Hematopoietic multipotent progenitor cell treated with erythropoietin and hydrocortisone succinate and interleukin-3 and kit ligand, for 15 days (in vitro differentiated cells): Measurements from ENCODE around the gene CASP5.
"Not testable (repeated sequence)": the region's sequence is repeated elsewhere in the genome, so short reads cannot be mapped to it uniquely, and the experiment has no call there.

Source experiments
- DNase-seq: peaks from one replicate; pipeline ENCODE4 v3.0.0-alpha.2; 2015; ENCODE audit warnings: low spot score

Gene CASP5

DNA sequence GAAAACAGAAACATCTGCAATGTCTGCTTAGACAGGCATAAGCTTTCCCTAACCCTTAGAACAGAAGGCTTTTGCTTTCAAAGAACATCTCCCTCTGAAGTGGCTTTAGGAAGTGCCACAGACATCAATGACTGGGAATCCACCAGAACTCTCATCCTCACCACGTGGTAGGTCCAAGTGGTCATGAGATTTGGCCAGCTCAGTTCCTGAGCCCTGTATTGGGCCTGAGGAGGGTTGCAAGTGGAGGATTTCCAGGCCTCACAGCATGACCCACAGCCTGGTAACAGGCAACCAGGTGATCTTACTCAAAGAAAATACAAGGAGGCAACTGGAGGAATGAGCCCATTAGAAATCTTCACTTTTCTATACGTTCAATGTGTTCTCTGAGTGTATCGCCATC, 10.4 kb upstream of the CASP5 start:
- no peak for DNase-seq

DNA sequence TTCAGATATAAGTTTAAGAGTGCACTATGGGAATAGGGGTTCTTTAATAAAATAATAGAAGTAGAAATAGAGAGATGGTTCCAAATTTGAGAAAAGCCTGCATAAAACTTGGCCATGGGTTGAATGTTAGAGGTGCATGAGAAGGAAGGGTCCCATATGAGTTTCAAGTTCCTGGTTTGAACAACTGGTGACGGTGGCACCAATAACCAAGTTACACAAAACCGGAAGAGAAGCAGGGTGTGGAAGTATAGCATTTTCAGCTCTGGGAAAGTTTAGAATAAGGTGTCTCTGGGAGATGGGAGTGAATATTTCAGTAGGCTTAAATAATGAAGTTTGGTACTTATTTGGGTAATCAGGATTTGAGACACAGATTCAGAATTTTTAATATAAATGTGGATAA, 9.5 kb upstream of the CASP5 start:
- no peak for DNase-seq

DNA sequence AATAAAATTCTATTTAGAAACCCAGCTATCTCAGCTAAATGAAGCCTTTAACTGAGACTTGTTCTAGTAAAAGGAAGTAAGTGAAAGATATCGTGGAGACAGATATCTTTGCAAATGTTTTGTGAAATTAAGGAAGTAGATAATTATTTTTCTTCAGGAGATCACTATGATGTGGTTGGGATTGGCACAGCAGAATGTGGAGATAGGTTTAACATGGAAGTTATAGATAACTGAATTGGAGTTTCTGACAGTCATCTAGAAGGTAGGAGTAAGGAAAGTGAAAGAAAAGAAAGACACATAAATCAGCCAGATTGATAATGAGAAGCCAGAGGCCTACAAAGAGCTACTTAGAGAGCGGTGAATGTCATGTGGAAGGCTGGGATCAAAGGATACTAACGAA, 4.7 kb upstream of the CASP5 start:
- DNase-seq, result no peak

- DNase-seq, result no peak
These were observed 1.4 kb upstream of the CASP5 start for GRCh38 chr11:105024394-105024793.

DNA sequence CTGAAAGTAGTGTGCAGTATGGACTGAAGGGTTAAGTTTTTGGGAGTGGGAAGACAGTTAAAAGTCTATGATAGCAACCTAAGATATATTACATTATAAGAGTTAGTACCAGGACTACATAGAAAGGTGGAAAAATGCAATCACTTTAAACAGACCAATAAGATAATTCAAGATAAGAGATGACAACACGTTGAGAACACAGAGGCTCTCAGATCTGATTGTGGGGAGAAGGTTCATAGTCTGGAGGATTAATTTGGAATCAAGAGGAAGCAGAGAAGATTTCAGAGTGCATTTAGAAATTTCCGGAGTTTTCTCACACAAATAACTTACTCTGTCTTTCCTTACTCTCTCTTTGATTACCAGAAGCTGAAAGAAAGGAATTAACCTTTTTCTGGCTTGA, 441 bp downstream of the CASP5 start:
- DNase-seq, result no peak

DNA sequence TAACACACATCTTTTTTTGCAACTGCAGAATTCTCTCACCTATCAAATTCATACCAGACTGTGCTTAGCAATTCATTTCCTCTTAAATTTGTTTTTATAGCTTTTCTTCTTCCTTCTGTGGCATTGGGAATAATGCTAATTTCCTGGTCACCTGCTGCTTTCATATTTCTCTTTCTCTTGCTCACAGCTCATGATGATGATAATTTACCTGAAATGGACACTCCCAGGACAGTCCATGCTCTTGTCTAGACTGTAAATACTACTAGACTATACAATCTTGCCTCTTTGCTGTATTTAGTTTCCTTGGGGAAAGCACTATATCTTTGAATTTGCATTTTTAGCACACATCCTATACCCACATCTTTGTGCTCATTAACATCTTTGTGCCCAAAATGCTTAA, 15.5 kb downstream of the CASP5 start:
- no peak for DNase-seq

- no peak for DNase-seq
These were observed 17.5 kb downstream of the CASP5 start for GRCh38 chr11:105005451-105005845.

DNA sequence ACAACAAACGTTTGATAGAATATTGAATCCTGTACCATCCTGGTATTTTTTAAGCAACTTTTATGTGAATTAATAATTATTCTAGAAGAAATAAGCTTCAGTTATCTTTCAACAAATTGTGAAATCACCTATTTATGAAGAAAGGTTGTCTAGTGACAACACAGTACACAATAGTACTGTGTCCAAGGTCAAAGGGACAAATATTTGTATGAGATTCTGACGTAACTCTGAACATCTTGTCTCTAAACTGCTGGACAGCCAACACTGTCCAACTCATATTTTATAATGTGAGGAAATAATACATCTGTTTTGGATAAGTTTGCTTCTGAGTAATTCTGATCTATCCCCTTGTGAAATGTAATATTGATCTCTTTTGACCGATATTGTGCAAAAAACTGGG, 18.9 kb downstream of the CASP5 start:
- DNase-seq, result no peak

DNA sequence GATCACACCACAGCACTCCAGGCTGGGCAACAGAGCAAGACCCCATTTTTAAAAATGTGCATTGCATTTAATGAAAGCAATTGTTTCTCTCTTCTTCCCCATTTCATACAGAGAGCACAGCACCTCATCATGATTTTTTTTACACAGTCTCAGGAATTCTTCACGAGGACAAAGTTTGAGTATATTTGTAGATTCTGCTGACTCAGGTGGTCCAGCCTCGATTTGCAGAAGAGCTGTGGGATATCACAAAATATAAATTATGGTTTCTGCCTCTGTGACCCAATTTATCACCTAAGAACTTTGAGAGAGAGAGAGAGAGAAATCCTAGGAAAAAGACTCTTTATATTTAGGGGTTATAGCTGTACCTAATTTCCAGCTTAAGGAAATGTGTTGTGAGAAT, 19.8 kb downstream of the CASP5 start:
- no peak for DNase-seq

DNA sequence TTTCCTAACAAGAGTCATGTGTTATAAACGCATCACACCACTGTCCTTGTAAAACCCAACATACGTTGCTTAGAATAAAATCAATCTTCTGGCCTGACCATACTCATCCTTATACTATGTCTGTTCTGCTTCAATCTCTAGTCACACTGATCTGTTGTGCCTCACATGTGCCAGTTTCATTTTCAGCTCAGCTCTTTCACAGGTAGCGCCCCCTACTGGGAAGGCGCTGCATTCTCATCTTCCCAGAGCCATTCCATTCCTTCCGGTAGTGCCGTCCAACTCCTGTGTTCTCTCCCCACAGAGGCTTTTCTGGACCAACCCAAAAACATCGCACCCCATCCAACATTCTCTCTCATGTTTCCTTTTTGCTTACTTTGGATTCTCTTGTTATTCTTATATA, 22.2 kb downstream of the CASP5 start:
- DNase-seq, result peak; percentile 10

DNA sequence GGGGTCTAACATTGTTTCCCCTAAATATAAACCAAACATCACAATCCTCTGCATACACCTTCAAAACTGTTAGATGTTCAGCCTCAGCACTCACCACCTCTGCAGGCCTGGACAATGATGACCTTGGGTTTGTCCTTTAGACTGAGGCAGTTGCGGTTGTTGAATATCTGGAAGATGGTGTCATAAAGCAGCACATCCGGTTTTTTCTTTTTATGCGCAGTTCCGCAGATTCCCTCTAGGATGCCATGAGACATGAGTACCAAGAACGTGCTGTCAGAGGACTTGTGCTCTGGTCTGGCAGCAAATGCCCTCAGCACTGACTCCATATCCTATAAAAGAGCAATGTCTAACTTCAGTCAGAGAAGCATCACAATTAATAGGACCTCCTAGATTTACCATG, 22.8 kb downstream of the CASP5 start:
- DNase-seq, result no peak

- DNase-seq, result no peak
These were observed 23.2 kb downstream of the CASP5 start for GRCh38 chr11:104999721-105000120.

DNA sequence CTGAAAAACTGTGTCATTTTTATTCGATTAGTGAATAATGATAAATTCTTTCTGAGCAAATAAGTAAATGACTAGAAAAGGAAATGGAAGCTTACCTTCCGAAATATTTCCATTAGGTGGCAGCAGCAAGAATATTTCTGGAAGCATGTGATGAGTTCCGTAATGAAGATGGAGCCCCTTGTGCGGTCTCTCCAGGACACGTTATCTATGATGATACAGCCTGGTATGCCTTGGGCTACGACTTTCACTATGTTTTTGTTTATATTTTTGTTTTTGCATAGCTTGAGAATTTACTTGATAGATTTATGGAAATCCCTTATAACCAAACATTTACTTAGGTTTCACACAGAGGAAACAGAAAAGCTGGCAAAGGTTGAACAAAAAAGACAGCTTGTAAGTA, 25.7 kb downstream of the CASP5 start:
- no peak for DNase-seq

DNA sequence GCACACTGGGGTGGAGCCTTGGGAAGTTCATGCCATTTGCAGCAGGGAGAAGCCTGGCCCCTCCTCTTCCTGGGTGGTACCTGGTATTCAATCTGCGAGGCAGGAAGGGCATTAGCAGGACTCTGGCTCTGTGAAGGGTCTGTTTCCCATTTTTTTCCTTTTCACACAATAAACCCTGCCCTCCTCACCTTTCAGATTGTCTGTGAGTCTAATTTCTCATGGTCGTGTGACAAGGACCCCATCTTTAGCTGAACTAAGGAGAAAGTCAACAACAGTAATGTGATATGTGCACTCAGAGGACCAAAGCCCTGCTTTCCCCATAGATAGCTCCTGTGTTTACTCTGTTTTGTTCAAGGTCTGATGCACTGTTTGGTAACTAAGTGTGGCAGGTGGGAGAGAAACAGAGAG, 28.0 kb downstream of the CASP5 start:
- no peak for DNase-seq

- no peak for DNase-seq
These were observed 30.2 kb downstream of the CASP5 start for GRCh38 chr11:104992781-104993180.

- DNase-seq, result no peak
These were observed 31.0 kb downstream of the CASP5 start for GRCh38 chr11:104991994-104992393.

DNA sequence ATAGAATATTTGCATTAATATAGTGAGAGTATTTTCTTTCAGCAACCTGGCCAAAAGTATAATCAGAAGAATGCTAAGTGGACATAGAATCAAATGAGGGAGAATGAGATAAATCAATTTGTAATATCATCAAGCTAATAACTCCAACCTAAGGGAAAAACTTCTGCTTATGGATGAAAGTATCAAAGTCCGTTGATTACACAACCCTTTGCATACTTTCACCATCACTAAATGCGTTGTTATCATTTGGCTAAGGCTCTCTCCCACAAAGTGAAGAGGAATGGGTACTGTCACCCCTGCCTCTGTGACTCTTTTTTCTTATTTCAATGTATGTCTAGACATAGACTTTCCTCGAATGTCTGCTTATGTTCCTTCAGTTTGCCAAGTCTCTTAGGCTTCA, 38.2 kb downstream of the CASP5 start:
- DNase-seq, result no peak

DNA sequence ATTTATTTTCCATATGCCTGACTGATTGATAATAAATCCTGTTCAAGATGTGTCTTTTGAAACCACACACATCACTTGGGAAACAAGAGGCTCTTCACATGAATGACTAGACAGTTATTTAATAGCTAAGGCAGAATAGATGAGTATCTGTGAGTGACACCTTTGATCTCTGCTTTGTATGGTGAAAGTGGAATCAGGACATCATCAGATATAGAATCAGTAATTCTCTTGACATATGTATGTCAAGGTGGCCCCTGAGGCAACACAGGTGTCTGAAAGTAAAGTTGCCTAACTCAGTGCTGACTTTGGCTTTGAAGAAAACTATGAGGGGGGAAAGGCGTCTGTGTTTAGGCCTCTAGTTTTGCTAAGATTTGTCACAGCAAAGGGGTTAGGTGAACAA, 43.1 kb downstream of the CASP5 start:
- DNase-seq, result no peak

DNA sequence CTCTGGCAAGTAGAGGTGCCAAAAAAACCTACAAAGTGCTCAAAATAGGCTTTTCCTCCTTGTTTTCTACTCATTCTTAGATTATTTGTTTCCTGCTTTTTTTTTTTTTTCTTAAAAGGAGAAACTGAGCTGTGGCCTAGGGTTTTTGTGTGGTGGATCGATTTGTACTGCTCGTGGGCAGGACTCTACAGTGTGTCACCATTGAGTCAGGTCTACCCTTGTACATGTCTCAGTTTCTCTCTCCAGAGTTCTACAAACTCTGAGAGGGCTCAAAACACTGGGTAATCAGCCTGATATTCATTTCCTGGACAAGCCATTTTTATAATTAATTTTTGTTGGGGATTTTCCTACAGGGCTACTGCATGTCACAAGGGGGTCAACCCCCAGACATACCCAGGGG, 49.4 kb downstream of the CASP5 start:
- DNase-seq, result no peak

DNA sequence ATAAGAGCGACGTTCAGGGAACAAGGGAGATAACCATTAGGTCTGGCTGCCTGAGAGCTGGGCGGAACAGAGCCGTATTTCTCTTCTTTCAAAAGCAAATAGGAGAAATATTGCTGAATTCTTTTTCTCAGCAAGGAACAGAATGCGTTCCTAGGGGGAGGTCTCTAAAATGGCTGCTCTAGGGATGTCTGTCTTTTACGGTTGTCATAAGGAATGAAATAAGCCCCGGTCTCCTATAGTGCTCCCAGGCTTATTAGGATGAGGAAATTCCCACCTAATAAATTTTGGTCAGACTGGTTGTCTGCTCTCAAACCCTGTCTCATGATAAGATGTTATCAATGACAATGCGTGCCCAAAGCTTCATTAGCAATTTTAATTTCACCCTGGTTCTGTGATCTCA, 50.0 kb downstream of the CASP5 start:
- DNase-seq, result not testable (repeated sequence)

- no peak for DNase-seq
These were observed 52.2 kb downstream of the CASP5 start for GRCh38 chr11:104970756-104971155.

- no peak for DNase-seq
These were observed 53.9 kb downstream of the CASP5 start for GRCh38 chr11:104968856-104969776.

GRCh38 chr11:104968355-104968855, 54.6 kb downstream of the CASP5 start, which contains the start of gene CASP4:
TSS of gene CASP4 (minus strand) at chr11:104968574. CDS start at chr11:104968525, 49 bp downstream.
- DNase-seq, result peak; percentile 3
